ENCODE measurements around the gene UGT1A6.
"Not testable (repeated sequence)": the region's sequence is repeated elsewhere in the genome, so short reads cannot be mapped to it uniquely, and the experiment has no call there.

UGT1A6 gene

DNA sequence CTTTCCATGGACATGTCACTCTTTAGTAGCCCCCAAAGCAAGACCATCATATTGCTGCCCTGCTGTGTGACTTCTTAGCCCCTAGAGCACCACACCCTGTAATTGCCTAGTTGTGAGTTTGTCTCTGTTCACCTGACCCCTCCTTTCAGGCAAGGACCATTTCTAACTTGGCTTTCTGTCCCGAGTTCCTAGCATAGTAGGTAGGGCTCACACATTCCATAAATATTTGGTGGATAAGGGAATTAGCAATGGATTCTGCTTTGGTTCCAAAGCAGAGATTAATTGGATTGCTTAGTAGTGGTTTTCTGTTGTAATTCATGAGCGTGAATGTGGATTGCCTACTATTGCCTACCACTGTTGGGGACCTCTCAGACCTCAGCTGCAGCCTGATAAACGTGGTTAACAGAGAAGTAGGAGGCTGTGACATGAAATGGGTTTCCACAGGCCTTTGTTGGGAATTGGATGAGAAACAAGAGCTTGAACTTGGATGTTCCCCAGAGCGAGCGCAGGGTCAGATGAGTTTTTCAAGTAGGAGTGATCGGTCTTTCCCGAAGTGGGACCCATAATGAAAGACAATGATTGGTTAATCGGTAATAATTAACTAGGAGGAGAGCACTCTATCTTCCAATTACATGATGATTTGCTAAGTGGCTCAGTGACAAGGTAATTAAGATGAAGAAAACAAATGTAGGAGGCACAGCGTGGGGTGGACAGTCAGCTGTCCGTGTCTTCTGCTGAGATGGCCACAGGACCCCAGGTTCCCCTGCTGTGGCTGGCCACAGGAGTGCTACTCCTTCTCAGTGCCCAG lies 54.0 kb downstream of the UGT1A6 start:
- H3K4me2 ChIP-seq, result no peak overlapping the region
- no peak overlapping the region for H3K27ac ChIP-seq
- H3K4me3 ChIP-seq, result no peak overlapping the region
- peaks cover 25% of the 10 kb centered on the region for H3K9me3 ChIP-seq
- no peak overlapping the region for H3K9ac ChIP-seq
- no peak for TF ChIP-seq Cebpa-rat (IDR thresholded peaks at IDR 0.05)
- no peaks in the 10 kb centered on the region for H3K36me3 ChIP-seq
- H4K20me1 ChIP-seq, result no peaks in the 10 kb centered on the region
- H3K27me3 ChIP-seq, result no peaks in the 10 kb centered on the region
- H3K4me1 ChIP-seq, result no peaks in the 10 kb centered on the region

DNA sequence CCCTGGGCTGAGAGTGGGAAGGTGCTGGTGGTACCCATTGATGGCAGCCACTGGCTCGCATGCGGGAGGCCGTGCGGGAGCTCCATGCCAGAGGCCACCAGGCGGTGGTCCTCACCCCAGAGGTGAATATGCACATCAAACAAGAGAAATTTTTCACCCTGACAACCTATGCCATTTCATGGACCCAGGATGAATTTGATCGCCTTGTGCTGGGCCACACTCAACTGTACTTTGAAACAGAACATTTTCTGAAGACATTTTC lies 54.5 kb downstream of the UGT1A6 start:
- H4K20me1 ChIP-seq, result no peaks in the 10 kb centered on the region
- no peak overlapping the region for H3K9ac ChIP-seq
- H3K27me3 ChIP-seq, result no peaks in the 10 kb centered on the region
- H3K27ac ChIP-seq, result no peak overlapping the region
- H3K36me3 ChIP-seq, result no peaks in the 10 kb centered on the region
- H3K4me2 ChIP-seq, result no peak overlapping the region
- no peak overlapping the region for H3K4me3 ChIP-seq
- H3K4me1 ChIP-seq, result no peaks in the 10 kb centered on the region
- H3K9me3 ChIP-seq, result peaks cover 30% of the 10 kb centered on the region
- no peak for TF ChIP-seq Cebpa-rat (IDR thresholded peaks at IDR 0.05)

DNA sequence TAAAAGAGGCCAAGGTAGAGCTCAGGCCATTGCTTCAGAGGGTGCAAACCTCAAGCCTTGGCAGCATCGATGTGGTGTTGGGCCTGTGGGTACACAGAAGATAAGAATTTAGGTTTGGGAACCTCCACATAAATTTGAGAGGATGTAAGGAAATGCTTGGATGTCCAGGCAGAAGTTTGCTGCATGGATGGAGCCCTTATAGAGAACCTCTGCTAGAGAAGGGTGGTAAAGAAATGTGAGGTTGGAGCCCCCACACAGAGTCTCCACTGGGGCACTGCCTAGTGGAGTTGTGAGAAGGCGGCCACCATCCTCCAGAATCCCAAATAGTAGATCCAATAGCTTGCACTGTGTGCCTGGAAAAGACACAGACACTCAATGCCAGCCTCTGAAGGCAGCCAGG lies 58.0 kb downstream of the UGT1A6 start:
- H3K9me3 ChIP-seq, result peaks cover 44% of the 10 kb centered on the region
- not testable (repeated sequence) for H3K4me1 ChIP-seq, H3K27me3 ChIP-seq, H3K4me3 ChIP-seq, H3K9ac ChIP-seq, H3K4me2 ChIP-seq, H3K27ac ChIP-seq, H4K20me1 ChIP-seq, H3K36me3 ChIP-seq

DNA sequence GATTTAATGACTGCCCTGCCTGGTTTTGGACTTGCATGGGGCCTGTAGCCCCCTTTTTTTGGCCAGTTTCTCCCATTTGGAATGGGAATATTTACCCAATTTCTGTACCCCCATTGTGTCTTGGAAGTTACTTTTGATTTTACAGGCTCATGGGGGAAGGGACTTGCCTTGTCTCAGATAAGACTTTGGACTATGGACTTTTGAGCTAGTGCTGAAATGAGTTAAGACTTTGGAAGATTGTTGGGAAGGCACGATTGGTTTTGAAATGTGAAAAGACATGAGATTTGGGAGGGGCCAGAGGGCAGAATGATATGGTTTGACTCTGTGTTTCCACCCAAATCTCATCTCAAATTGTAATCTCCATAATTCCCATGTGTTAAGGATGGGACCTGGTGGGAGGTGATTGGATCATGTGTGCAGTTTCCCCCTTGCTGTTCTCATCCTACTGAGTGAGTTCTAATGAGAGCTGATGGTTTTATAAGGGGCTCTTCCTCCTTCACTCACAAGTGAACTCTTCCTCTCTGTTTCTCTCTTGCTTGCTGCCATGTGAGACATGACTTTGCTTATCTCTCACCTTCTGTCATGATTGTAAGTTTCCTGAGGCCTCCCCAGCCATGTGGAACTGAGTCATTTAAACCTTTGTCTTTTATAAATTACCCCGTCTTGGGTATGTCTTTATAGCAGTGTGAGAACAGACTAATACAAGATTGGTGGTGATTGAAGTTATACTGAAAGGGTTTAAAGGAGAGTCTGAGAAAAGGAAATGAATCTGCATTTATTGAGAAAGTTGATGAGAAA lies 58.7 kb downstream of the UGT1A6 start:
- not testable (repeated sequence) for H3K27me3 ChIP-seq, H4K20me1 ChIP-seq, H3K9ac ChIP-seq, H3K4me3 ChIP-seq, H3K36me3 ChIP-seq, H3K4me2 ChIP-seq, H3K4me1 ChIP-seq, H3K27ac ChIP-seq
- H3K9me3 ChIP-seq, result peaks cover 44% of the 10 kb centered on the region

DNA sequence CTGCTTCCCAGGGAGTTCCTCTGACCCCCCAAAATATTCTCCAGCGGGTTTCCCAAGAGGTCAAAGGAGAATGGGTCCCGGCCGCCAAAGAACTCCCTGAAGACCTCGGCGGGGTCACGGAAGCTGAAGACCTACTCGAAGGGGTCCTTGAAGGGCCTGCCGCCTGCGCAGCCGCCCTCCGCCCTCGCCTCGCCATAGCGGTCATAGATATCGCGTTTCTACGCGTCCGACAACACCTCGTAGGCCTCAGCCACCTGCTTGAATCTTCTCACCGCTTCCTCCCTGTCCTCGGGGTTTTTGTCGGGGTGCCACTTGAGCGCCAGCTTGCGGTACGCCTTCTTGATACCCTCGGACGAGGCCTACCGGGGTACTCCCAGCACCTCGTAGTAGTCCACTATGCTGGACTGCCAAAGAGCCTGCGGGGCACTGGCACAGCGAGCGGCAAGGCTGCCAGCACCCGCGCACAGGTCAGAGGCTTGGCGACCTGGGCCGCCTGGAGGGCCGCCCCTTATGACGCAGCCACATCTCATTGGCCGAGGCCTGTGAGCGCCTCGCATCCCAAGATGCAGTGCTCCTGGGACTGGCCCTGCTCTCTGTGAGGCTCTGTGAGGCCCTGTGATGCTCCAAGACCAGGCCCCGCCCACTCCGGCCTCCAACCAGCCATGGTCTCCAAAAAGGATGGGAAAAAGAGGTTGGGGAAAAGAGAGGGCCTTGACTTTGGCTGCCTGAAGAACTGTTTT lies 62.4 kb downstream of the UGT1A6 start:
- Histone ChIP-seq H3K27ac (no peak overlapping the region), H3K4me3 (no peak overlapping the region), H3K36me3 (no peaks in the 10 kb centered on the region), H3K4me2 (no peak overlapping the region), H3K4me1 (no peaks in the 10 kb centered on the region), H3K9me3 (peaks cover 35% of the 10 kb centered on the region), H3K27me3 (no peaks in the 10 kb centered on the region), H3K9ac (no peak overlapping the region), H4K20me1 (no peaks in the 10 kb centered on the region)
- TF ChIP-seq Cebpa-rat (IDR thresholded peaks at IDR 0.05), result no peak

DNA sequence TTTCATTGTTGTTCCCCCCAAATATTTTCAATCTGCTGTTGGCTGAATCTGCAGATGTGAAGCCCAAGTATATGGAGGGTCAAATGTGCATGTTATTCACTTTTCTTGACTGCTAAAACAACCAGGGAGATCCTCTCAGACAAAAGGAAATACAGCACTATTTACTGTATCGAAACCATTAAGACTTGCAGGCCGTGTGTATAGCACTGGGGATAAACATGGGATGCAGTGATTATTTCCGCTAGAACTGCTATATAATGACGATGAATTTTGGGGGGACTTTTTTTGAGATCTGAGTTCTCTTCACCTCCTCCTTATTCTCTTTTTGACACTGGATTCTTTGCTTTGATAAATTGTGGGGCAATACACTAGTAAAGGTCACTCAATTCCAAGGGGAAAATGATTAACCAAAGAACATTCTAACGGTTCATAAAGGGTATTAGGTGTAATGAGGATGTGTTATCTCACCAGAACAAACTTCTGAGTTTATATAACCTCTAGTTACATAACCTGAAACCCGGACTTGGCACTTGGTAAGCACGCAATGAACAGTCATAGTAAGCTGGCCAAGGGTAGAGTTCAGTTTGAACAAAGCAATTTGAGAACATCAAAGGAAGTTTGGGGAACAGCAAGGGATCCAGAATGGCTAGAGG lies 63.9 kb downstream of the UGT1A6 start:
- no peaks in the 10 kb centered on the region for H3K27me3 ChIP-seq

DNA sequence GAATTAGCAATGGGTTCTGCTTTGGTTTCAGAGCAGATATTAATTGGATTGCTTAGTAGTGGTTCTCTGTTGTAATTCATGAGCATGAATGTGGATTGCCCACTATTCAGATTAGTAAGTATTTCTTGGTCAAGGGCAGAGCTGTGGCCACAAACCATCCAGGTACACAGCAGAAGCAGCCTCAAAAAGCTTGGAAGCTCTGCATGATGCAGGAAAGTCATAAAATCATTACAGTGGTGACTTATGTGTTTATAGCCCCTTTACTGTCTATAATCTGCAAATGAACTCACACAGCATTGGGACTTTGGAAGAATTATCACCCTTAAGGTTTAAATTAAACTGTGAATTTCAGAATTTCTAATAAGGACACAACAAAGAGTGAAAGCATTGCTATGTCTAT lies 65.5 kb downstream of the UGT1A6 start:
- no peak overlapping the region for H3K4me2 ChIP-seq
- no peak overlapping the region for H3K27ac ChIP-seq
- peaks cover 6% of the 10 kb centered on the region for H3K9me3 ChIP-seq
- TF ChIP-seq Cebpa-rat (IDR thresholded peaks at IDR 0.05), result no peak
- H3K4me1 ChIP-seq, result no peaks in the 10 kb centered on the region
- no peaks in the 10 kb centered on the region for H4K20me1 ChIP-seq
- H3K4me3 ChIP-seq, result no peak overlapping the region
- H3K9ac ChIP-seq, result no peak overlapping the region
- H3K36me3 ChIP-seq, result no peaks in the 10 kb centered on the region
- H3K27me3 ChIP-seq, result no peaks in the 10 kb centered on the region

More for the DNA sequence above, 63.9 kb downstream of the UGT1A6 start:
- Histone ChIP-seq H3K9ac (no peak overlapping the region), H3K9me3 (peaks cover 20% of the 10 kb centered on the region), H3K27ac (no peak overlapping the region), H3K4me2 (no peak overlapping the region), H4K20me1 (no peaks in the 10 kb centered on the region), H3K4me3 (no peak overlapping the region), H3K36me3 (no peaks in the 10 kb centered on the region), H3K4me1 (no peaks in the 10 kb centered on the region)
- TF ChIP-seq Cebpa-rat (IDR thresholded peaks at IDR 0.05), result no peak

DNA sequence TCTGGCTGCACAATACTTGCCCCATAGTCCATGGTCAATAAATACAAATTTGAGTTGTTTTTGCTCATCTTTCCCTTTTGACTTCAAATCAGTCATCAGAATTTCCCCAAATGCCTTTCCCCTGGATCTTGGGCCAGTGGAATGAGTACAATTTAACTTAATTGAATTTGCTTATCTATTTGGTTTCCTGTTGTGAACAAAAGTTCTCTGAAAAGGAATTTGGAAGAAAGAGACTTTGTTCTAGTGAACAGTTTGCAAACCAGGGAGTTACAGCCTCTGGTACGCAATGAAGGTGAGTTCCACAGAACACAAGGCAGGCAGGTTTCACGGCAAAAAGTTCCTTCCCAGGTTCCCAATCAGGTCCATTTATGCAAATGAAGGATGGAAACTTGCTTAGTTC lies 66.2 kb downstream of the UGT1A6 start:
- H3K36me3 ChIP-seq, result no peaks in the 10 kb centered on the region
- H3K4me1 ChIP-seq, result no peaks in the 10 kb centered on the region
- no peaks in the 10 kb centered on the region for H4K20me1 ChIP-seq
- peaks cover 5% of the 10 kb centered on the region; the same call in 1 of the 2 replicates for H3K9me3 ChIP-seq
- H3K9ac ChIP-seq, result no peak overlapping the region
- no peak overlapping the region for H3K27ac ChIP-seq
- no peak for TF ChIP-seq Cebpa-rat (IDR thresholded peaks at IDR 0.05)
- no peak overlapping the region for H3K4me2 ChIP-seq
- no peak overlapping the region for H3K4me3 ChIP-seq
- H3K27me3 ChIP-seq, result no peaks in the 10 kb centered on the region

DNA sequence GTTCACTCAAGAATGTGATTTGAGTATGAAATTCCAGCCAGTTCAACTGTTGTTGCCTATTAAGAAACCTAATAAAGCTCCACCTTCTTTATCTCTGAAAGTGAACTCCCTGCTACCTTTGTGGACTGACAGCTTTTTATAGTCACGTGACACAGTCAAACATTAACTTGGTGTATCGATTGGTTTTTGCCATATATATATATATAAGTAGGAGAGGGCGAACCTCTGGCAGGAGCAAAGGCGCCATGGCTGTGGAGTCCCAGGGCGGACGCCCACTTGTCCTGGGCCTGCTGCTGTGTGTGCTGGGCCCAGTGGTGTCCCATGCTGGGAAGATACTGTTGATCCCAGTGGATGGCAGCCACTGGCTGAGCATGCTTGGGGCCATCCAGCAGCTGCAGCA lies 67.4 kb downstream of the UGT1A6 start, which contains the start of gene UGT1A1:
Gene UGT1A1 (plus strand): TSS at position 228 of the 400 bp plus-strand sequence. CDS start 18 bp downstream, at position 246.
- Histone ChIP-seq H3K4me1 (no peaks in the 10 kb centered on the region), H4K20me1 (no peaks in the 10 kb centered on the region), H3K9ac (no peak within 1 kb of the TSS), H3K9me3 (peaks cover 2% of the 10 kb centered on the region; the same call in 1 of the 2 replicates), H3K27me3 (no peaks in the 10 kb centered on the region), H3K4me3 (no peak within 1 kb of the TSS), H3K27ac (no peak within 1 kb of the TSS), H3K4me2 (no peak within 1 kb of the TSS), H3K36me3 (no peaks in the 10 kb centered on the region)
- no peak for TF ChIP-seq Cebpa-rat (IDR thresholded peaks at IDR 0.05)
